ENCODE data around the gene MORC3.
"Not testable (repeated sequence)": the region's sequence is repeated elsewhere in the genome, so short reads cannot be mapped to it uniquely, and the experiment has no call there.

MORC3 gene, protein sequence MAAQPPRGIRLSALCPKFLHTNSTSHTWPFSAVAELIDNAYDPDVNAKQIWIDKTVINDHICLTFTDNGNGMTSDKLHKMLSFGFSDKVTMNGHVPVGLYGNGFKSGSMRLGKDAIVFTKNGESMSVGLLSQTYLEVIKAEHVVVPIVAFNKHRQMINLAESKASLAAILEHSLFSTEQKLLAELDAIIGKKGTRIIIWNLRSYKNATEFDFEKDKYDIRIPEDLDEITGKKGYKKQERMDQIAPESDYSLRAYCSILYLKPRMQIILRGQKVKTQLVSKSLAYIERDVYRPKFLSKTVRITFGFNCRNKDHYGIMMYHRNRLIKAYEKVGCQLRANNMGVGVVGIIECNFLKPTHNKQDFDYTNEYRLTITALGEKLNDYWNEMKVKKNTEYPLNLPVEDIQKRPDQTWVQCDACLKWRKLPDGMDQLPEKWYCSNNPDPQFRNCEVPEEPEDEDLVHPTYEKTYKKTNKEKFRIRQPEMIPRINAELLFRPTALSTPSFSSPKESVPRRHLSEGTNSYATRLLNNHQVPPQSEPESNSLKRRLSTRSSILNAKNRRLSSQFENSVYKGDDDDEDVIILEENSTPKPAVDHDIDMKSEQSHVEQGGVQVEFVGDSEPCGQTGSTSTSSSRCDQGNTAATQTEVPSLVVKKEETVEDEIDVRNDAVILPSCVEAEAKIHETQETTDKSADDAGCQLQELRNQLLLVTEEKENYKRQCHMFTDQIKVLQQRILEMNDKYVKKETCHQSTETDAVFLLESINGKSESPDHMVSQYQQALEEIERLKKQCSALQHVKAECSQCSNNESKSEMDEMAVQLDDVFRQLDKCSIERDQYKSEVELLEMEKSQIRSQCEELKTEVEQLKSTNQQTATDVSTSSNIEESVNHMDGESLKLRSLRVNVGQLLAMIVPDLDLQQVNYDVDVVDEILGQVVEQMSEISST

GRCh38 chr21:36319767-36320420 is at the start of gene MORC3:
MORC3 (plus strand) TSS chr21:36320197; CDS start chr21:36320265, 68 bp downstream.
- in situ Hi-C loops (cut with HindIII; ENCODE audit: low pct_ligation_motif_present, low pct_unique_long_range_greater_than_20kb, low sequenced_read_pairs) = no loop called here
- DNase-seq = peak; percentile 97

GRCh38 chr21:36270786-36271695 is 49.0 kb upstream of the MORC3 start:
- in situ Hi-C loops (cut with HindIII; ENCODE audit: low pct_ligation_motif_present, low pct_unique_long_range_greater_than_20kb, low sequenced_read_pairs); DNase-seq: not testable (repeated sequence)

GRCh38 chr21:36274128-36274527 is 45.9 kb upstream of the MORC3 start:
- in situ Hi-C loops (cut with HindIII; ENCODE audit: low pct_ligation_motif_present, low pct_unique_long_range_greater_than_20kb, low sequenced_read_pairs) = no loop called here

GRCh38 chr21:36282568-36283230 is 37.3 kb upstream of the MORC3 start:
- no peak for DNase-seq

More at GRCh38 chr21:36274128-36274527, 45.9 kb upstream of the MORC3 start:
- no peak for DNase-seq

DNA sequence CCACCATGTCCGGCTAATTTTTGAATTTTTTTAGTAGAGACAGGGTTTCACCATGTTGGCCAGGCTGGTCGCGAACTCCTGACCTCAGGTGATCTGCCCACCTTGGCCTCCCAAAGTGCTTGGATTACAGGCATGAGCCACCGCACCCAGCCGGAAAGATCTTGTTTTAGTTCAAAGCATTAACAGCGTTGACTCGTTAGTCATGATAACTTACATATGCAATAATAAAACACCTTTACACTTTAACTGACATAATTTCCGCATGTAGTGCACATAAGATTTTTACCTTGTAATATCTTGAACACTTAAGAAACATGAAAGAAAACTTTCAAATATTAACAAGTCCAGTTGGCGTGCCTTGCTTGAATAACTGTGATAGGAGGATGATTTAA is 36.8 kb upstream of the MORC3 start:
- in situ Hi-C loops (cut with HindIII; ENCODE audit: low pct_ligation_motif_present, low pct_unique_long_range_greater_than_20kb, low sequenced_read_pairs); DNase-seq: not testable (repeated sequence)

More at GRCh38 chr21:36282568-36283230, 37.3 kb upstream of the MORC3 start:
- in situ Hi-C loops (cut with HindIII; ENCODE audit: low pct_ligation_motif_present, low pct_unique_long_range_greater_than_20kb, low sequenced_read_pairs) = no loop called here

- in situ Hi-C loops (cut with HindIII; ENCODE audit: low pct_ligation_motif_present, low pct_unique_long_range_greater_than_20kb, low sequenced_read_pairs) = no loop called here
- no peak for DNase-seq
These were observed 31.2 kb upstream of the MORC3 start for GRCh38 chr21:36288651-36289243.

DNA sequence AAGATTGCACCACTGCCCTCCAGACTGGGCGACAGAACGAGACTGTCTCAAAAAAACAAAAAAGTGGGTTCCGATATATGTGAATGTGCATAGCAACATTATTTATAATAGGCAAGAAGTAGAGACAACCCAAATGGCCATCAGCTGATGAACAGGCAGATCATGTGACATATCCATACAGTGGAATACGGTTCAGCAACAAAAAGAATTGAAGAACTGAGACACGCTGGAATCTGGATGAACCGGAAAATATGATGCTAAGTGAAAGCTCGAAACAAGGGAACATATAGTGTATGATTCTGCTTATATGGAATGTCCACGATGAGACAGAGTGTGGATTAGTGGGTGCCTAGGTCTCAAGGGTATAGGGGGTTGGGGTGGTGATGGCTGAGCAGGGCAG is 28.5 kb upstream of the MORC3 start:
- in situ Hi-C loops (cut with HindIII; ENCODE audit: low pct_ligation_motif_present, low pct_unique_long_range_greater_than_20kb, low sequenced_read_pairs) = no loop called here
- no peak for DNase-seq

- in situ Hi-C loops (cut with HindIII; ENCODE audit: low pct_ligation_motif_present, low pct_unique_long_range_greater_than_20kb, low sequenced_read_pairs) = no loop called here
- DNase-seq = no peak
These were observed 22.5 kb upstream of the MORC3 start for GRCh38 chr21:36297406-36297937.

- no peak for DNase-seq
- in situ Hi-C loops (cut with HindIII; ENCODE audit: low pct_ligation_motif_present, low pct_unique_long_range_greater_than_20kb, low sequenced_read_pairs) = no loop called here
These were observed 21.9 kb upstream of the MORC3 start for GRCh38 chr21:36297938-36298572.

DNA sequence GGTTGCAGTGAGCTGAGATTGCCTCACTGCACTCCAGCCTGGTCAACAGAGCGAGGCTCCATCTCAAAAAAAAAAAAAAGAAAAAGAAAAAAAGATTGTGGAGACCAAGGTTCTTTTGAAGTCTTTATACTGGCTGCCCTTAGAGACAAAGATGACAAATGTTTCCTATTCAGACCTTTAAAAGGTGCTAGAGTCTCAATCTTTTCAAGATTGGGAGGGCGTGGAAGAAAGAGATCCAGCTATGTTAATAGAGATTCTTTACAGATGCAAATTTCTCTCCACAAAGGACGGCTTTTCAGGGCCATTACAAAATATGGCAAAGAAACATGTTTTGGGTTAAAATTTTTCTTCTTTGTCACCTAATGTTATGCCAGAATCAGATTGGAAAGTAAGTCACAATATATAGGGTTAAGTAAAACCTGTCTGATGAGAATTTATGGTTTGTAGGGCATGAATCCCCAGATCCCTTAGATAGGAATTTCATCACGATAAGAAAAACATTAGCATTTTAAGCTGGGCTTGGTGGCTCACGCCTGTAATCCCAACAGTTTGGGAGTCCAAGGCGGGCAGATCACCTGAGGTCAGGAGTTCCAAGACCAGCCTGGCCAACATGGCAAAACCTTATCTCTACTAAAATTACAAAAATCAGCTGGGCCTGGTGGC is 13.0 kb upstream of the MORC3 start:
- in situ Hi-C loops (cut with HindIII; ENCODE audit: low pct_ligation_motif_present, low pct_unique_long_range_greater_than_20kb, low sequenced_read_pairs) = no loop called here
- no peak for DNase-seq

- in situ Hi-C loops (cut with HindIII; ENCODE audit: low pct_ligation_motif_present, low pct_unique_long_range_greater_than_20kb, low sequenced_read_pairs) = no loop called here
- no peak for DNase-seq
These were observed 10.0 kb upstream of the MORC3 start for GRCh38 chr21:36310016-36310415.

- in situ Hi-C loops (cut with HindIII; ENCODE audit: low pct_ligation_motif_present, low pct_unique_long_range_greater_than_20kb, low sequenced_read_pairs); DNase-seq: not testable (repeated sequence)
These were observed 6.6 kb upstream of the MORC3 start for GRCh38 chr21:36313446-36313845.

DNA sequence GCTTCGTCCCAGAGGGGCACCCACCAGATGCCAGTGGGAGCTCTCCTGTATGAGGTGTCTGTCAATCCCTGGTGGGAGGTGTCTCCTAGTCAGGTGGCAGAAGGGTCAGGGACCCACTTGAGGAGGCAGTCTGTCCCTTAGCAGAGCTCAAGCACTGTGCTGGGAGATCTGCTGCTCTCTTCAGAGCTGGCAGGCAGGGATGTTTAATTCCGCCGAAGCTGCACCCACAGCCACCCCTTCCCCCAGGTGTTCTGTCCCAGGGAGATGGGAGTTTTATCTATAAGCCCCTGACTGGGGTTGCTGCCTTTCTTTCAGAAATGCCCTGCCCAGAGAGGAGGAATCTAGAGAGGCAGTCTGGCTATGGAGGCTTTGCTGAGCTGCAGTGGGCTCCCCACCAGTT is 4.0 kb upstream of the MORC3 start:
- in situ Hi-C loops (cut with HindIII; ENCODE audit: low pct_ligation_motif_present, low pct_unique_long_range_greater_than_20kb, low sequenced_read_pairs) = not testable (repeated sequence)

GRCh38 chr21:36316872-36317484 is 3.0 kb upstream of the MORC3 start:
- in situ Hi-C loops (cut with HindIII; ENCODE audit: low pct_ligation_motif_present, low pct_unique_long_range_greater_than_20kb, low sequenced_read_pairs) = no loop called here
- no peak for DNase-seq

More for the DNA sequence above, 4.0 kb upstream of the MORC3 start:
- DNase-seq = not testable (repeated sequence)

GRCh38 chr21:36319406-36319766 is 611 bp upstream of the MORC3 start:
- DNase-seq; in situ Hi-C loops (cut with HindIII; ENCODE audit: low pct_ligation_motif_present, low pct_unique_long_range_greater_than_20kb, low sequenced_read_pairs): not testable (repeated sequence)

All from ACHN (cell line).